ENCODE data around the gene PTPRK. TPM values are rescaled to one million over a fixed set of nuclear protein-coding genes. Genes with fewer than 3 reads are reported as not detected.

The PTPRK gene
- total and polyA plus RNA-seq, 2 of the 13 experiments (the other 11 are each of a cell fraction or from before 2014, with no cell fraction given): 43.6 to 98.3 TPM

DNA sequence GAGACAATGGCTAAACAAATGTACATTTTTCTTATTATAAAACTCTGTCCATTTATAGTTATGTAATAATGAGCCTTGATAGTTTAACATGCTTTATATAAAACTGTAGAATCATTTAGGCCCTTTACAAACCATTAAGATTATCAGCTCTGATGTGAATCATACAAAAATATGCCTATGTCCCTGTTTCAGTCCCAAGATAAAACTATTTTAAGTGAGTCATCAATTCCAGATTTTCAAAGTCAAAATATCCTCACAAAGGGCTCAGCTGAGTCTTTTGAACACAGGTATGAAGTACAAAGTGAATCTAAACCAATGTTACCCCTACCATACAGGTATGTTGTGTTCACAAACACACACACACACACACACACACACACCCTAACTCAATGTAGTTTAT is 88.0 kb downstream of the PTPRK start (continued):
- TF ChIP-seq, protein P1, sequence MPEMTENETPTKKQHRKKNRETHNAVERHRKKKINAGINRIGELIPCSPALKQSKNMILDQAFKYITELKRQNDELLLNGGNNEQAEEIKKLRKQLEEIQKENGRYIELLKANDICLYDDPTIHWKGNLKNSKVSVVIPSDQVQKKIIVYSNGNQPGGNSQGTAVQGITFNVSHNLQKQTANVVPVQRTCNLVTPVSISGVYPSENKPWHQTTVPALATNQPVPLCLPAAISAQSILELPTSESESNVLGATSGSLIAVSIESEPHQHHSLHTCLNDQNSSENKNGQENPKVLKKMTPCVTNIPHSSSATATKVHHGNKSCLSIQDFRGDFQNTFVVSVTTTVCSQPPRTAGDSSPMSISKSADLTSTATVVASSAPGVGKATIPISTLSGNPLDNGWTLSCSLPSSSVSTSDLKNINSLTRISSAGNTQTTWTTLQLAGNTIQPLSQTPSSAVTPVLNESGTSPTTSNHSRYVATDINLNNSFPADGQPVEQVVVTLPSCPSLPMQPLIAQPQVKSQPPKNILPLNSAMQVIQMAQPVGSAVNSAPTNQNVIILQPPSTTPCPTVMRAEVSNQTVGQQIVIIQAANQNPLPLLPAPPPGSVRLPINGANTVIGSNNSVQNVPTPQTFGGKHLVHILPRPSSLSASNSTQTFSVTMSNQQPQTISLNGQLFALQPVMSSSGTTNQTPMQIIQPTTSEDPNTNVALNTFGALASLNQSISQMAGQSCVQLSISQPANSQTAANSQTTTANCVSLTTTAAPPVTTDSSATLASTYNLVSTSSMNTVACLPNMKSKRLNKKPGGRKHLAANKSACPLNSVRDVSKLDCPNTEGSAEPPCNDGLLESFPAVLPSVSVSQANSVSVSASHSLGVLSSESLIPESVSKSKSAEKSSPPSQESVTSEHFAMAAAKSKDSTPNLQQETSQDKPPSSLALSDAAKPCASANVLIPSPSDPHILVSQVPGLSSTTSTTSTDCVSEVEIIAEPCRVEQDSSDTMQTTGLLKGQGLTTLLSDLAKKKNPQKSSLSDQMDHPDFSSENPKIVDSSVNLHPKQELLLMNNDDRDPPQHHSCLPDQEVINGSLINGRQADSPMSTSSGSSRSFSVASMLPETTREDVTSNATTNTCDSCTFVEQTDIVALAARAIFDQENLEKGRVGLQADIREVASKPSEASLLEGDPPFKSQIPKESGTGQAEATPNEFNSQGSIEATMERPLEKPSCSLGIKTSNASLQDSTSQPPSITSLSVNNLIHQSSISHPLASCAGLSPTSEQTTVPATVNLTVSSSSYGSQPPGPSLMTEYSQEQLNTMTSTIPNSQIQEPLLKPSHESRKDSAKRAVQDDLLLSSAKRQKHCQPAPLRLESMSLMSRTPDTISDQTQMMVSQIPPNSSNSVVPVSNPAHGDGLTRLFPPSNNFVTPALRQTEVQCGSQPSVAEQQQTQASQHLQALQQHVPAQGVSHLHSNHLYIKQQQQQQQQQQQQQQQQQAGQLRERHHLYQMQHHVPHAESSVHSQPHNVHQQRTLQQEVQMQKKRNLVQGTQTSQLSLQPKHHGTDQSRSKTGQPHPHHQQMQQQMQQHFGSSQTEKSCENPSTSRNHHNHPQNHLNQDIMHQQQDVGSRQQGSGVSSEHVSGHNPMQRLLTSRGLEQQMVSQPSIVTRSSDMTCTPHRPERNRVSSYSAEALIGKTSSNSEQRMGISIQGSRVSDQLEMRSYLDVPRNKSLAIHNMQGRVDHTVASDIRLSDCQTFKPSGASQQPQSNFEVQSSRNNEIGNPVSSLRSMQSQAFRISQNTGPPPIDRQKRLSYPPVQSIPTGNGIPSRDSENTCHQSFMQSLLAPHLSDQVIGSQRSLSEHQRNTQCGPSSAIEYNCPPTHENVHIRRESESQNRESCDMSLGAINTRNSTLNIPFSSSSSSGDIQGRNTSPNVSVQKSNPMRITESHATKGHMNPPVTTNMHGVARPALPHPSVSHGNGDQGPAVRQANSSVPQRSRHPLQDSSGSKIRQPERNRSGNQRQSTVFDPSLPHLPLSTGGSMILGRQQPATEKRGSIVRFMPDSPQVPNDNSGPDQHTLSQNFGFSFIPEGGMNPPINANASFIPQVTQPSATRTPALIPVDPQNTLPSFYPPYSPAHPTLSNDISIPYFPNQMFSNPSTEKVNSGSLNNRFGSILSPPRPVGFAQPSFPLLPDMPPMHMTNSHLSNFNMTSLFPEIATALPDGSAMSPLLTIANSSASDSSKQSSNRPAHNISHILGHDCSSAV (CRISPR knock-in tag; IDR thresholded peaks at IDR 0.05; ENCODE audit: borderline replicate concordance): no peak

GRCh38 chr6:128427139-128427538 is 93.3 kb downstream of the PTPRK start:
- H3K27me3 ChIP-seq (ENCODE audit: control insufficient read depth in 1 of 2, insufficient read depth in 2 of 2, low read length in 2 of 2): no peaks in the 10 kb centered on the region
- no peak overlapping the region for H2AFZ ChIP-seq (ENCODE audit: low read length)
- no peak overlapping the region for H3K4me3 ChIP-seq (replicated peaks in 1 of 3; ENCODE audit: insufficient read depth in 1 of 3, low read depth in 2 of 3, low read length in 3 of 3)
- ChIA-PET POLR2A (interaction anchor here (1.3 kb wide), 1 partner anchor 11 kb away, joined by 3 read pairs; no protein-coding TSS in a partner anchor), CTCF (ENCODE audit: low intra/inter-chr PET ratio, low total read pairs) (no interaction called here)
- no peak overlapping the region for H3K4me2 ChIP-seq (ENCODE audit: low read depth, low read length)
- 94% methylated on average over 1 of the region's 1 CpG for WGBS (ENCODE audit: low lambda C conversion rate)
- no peak overlapping the region for H3K9ac ChIP-seq (ENCODE audit: insufficient read depth, low read depth, low read length)
- intact Hi-C loops (cut with micrococcal nuclease; ENCODE audit: unreplicated experiment) (no loop called here), in situ Hi-C loops (cut with HindIII; ENCODE audit: extremely low pct_ligation_motif_present, low pct_unique_long_range_greater_than_20kb) (no loop called here)
- no peaks in the 10 kb centered on the region for H4K20me1 ChIP-seq (ENCODE audit: insufficient read depth, low read length)
- no peaks in the 10 kb centered on the region for H3K9me3 ChIP-seq (ENCODE audit: low read length)
- no peak overlapping the region for H3K27ac ChIP-seq (ENCODE audit: extremely low read length, insufficient read depth, low read length)
- H3K36me3 ChIP-seq (replicated peaks in 1 of 2; ENCODE audit: control insufficient read depth in 1 of 2, insufficient read depth in 2 of 2, low read length in 2 of 2): peaks cover 0 to 2% of the 10 kb centered on the region in 2 experiments; a peak in 2 of 5 replicates
- H3K79me2 ChIP-seq (ENCODE audit: insufficient read depth, low read length): peaks cover 44% of the 10 kb centered on the region
- H3K4me1 ChIP-seq (ENCODE audit: insufficient read depth, low read length): peaks cover 14% of the 10 kb centered on the region
- FAIRE-seq (no peak), ATAC-seq (no peak), DNase-seq (ENCODE audit: low spot score) (no peak)
- BruUV-seq (replicated peaks): no TSS peak
- TF ChIP-seq SOX6 (IDR thresholded peaks at IDR 0.05) (no peak), SOX6 (CRISPR knock-in tag; IDR thresholded peaks at IDR 0.05) (no peak), HOXA3 (CRISPR knock-in tag; IDR thresholded peaks at IDR 0.05) (no peak), REXO4 (CRISPR knock-in tag; IDR thresholded peaks at IDR 0.05; ENCODE audit: borderline replicate concordance) (no peak), ZFP1 (CRISPR knock-in tag; IDR thresholded peaks at IDR 0.05) (no peak), ZNF564 (CRISPR knock-in tag; IDR thresholded peaks at IDR 0.05) (no peak), ZNF598 (CRISPR knock-in tag; IDR thresholded peaks at IDR 0.05; ENCODE audit: borderline replicate concordance) (no peak), ELF4 (CRISPR knock-in tag; IDR thresholded peaks at IDR 0.05; ENCODE audit: borderline replicate concordance) (no peak)
- TF ChIP-seq, protein P2, sequence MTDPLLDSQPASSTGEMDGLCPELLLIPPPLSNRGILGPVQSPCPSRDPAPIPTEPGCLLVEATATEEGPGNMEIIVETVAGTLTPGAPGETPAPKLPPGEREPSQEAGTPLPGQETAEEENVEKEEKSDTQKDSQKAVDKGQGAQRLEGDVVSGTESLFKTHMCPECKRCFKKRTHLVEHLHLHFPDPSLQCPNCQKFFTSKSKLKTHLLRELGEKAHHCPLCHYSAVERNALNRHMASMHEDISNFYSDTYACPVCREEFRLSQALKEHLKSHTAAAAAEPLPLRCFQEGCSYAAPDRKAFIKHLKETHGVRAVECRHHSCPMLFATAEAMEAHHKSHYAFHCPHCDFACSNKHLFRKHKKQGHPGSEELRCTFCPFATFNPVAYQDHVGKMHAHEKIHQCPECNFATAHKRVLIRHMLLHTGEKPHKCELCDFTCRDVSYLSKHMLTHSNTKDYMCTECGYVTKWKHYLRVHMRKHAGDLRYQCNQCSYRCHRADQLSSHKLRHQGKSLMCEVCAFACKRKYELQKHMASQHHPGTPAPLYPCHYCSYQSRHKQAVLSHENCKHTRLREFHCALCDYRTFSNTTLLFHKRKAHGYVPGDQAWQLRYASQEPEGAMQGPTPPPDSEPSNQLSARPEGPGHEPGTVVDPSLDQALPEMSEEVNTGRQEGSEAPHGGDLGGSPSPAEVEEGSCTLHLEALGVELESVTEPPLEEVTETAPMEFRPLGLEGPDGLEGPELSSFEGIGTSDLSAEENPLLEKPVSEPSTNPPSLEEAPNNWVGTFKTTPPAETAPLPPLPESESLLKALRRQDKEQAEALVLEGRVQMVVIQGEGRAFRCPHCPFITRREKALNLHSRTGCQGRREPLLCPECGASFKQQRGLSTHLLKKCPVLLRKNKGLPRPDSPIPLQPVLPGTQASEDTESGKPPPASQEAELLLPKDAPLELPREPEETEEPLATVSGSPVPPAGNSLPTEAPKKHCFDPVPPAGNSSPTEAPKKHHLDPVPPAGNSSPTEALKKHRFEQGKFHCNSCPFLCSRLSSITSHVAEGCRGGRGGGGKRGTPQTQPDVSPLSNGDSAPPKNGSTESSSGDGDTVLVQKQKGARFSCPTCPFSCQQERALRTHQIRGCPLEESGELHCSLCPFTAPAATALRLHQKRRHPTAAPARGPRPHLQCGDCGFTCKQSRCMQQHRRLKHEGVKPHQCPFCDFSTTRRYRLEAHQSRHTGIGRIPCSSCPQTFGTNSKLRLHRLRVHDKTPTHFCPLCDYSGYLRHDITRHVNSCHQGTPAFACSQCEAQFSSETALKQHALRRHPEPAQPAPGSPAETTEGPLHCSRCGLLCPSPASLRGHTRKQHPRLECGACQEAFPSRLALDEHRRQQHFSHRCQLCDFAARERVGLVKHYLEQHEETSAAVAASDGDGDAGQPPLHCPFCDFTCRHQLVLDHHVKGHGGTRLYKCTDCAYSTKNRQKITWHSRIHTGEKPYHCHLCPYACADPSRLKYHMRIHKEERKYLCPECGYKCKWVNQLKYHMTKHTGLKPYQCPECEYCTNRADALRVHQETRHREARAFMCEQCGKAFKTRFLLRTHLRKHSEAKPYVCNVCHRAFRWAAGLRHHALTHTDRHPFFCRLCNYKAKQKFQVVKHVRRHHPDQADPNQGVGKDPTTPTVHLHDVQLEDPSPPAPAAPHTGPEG (CRISPR knock-in tag; IDR thresholded peaks at IDR 0.05): no peak

All from HepG2 (cell line).